ENCODE data around the gene PAX2.

DNA sequence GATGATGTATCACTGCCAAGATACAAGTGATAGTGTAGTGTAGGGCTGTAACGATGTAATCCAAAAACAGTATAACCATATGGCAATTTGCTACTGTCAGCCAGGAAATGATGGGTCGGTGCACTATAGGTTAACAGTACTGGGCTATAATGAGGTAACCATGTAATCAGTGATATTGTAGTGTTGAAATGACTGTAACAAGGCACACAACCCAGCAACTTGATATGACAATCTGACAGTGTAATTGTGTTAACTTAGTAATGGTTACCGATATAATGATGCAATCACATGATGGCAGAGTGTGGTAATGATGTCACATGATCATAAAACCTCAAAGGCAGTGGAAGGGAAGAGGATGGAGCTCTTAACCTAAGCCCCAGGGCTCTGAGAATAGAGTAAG lies 93.6 kb downstream of the PAX2 start:
- TF ChIP-seq, protein P1, sequence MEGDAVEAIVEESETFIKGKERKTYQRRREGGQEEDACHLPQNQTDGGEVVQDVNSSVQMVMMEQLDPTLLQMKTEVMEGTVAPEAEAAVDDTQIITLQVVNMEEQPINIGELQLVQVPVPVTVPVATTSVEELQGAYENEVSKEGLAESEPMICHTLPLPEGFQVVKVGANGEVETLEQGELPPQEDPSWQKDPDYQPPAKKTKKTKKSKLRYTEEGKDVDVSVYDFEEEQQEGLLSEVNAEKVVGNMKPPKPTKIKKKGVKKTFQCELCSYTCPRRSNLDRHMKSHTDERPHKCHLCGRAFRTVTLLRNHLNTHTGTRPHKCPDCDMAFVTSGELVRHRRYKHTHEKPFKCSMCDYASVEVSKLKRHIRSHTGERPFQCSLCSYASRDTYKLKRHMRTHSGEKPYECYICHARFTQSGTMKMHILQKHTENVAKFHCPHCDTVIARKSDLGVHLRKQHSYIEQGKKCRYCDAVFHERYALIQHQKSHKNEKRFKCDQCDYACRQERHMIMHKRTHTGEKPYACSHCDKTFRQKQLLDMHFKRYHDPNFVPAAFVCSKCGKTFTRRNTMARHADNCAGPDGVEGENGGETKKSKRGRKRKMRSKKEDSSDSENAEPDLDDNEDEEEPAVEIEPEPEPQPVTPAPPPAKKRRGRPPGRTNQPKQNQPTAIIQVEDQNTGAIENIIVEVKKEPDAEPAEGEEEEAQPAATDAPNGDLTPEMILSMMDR (conservative IDR thresholded peaks at IDR 0.05), result no peak
- TF ChIP-seq ZFX (IDR thresholded peaks at IDR 0.05), result no peak
